Ascending aorta (tissue), 2 donors: ENCODE data around the gene ARMC7. TPM values are rescaled to one million over a fixed set of nuclear protein-coding genes. Genes with fewer than 3 reads are reported as not detected.
A peak's percentile ranks its signal among the peaks of the same experiment; 100 is the strongest.
"Not testable (repeated sequence)": the region's sequence is repeated elsewhere in the genome, so short reads cannot be mapped to it uniquely, and the experiment has no call there.

Source experiments
- DNase-seq, 2 donors: peaks; one replicate each; pipeline ENCODE4 v3.0.0-alpha.2; 2019; ENCODE audit warnings: low spot score in 2 of 2
- H3K27ac ChIP-seq, 2 donors: fragments of 200-600 bp; sonication (generic); one replicate each; pipeline ENCODE4 v1.5.1; 2016 to 2017; ENCODE audit warnings: mild to moderate bottlenecking in 1 of 2
- H3K27me3 ChIP-seq: fragments of 200-600 bp; sonication (generic); one replicate; pipeline ENCODE4 v1.5.1; 2017
- H3K36me3 ChIP-seq, 2 donors: fragments of 200-600 bp; sonication (generic); one replicate each; pipeline ENCODE4 v1.5.1; 2016
- H3K4me1 ChIP-seq, 2 donors: fragments of 200-600 bp; sonication (generic); one replicate each; pipeline ENCODE4 v1.5.1; 2016 to 2017; ENCODE audit warnings: mild to moderate bottlenecking in 1 of 2
- H3K4me3 ChIP-seq, 2 donors: fragments of 200-600 bp; sonication (generic); one replicate each; pipeline ENCODE4 v1.5.1; 2016 to 2017; ENCODE audit warnings: mild to moderate bottlenecking in 1 of 2
- H3K9me3 ChIP-seq, 2 donors: fragments of 200-600 bp; sonication (generic); one replicate each; pipeline ENCODE4 v1.5.1; 2016
- intact Hi-C: fragments of 100-400 bp; cut with DNase I; formaldehyde crosslinking; loops from one replicate; pipeline ENCODE4 v1.15.1; 2023
- total RNA-seq: library from RNA; depleted of rRNA; stranded (reverse); fragments of >200 nt; gene quantifications from one replicate; pipeline ENCODE4 v1.1.0, GENCODE V29; 2016
- TF ChIP-seq, protein P1 (sequence below), 3 experiments: fragments of 200-600 bp in 2 of 3; fragments of 450-650 bp in 1 of 3; sonication (generic) in 2 of 3; IDR thresholded peaks; one replicate each; pipeline ENCODE4 v1.5.1; 2016 to 2019; ENCODE audit warnings: antibody characterized with exemption in 3 of 3, mild to moderate bottlenecking in 1 of 3, moderate library complexity in 1 of 3

The ARMC7 gene
- total RNA-seq, 1 donor from 2014 or later = 1.4 TPM

DNA sequence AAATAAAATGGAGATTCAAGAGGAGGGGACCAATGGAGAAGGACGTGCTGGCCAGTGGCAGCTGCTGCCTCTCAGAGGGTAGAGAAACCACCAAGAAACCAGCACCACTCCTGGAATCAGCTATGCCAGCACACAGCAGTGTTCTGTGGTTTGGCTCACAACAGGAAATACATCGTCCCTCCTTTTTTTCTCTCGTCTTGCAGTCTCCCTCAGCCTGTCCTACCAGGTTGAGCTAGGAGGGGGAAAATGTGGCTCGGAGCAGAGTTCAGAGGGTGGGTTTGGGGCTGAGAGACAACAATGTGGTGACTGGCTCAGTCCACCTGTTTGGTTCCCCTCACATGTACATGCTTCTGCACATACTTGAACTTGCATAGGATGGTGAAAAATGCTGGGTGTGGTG, 41.9 kb upstream of the ARMC7 start:
- DNase-seq = no peak
- H3K27ac ChIP-seq = no peak overlapping the region
- no peaks in the 10 kb centered on the region for H3K4me1 ChIP-seq
- no peaks in the 10 kb centered on the region for H3K27me3 ChIP-seq
- TF ChIP-seq, protein P1, sequence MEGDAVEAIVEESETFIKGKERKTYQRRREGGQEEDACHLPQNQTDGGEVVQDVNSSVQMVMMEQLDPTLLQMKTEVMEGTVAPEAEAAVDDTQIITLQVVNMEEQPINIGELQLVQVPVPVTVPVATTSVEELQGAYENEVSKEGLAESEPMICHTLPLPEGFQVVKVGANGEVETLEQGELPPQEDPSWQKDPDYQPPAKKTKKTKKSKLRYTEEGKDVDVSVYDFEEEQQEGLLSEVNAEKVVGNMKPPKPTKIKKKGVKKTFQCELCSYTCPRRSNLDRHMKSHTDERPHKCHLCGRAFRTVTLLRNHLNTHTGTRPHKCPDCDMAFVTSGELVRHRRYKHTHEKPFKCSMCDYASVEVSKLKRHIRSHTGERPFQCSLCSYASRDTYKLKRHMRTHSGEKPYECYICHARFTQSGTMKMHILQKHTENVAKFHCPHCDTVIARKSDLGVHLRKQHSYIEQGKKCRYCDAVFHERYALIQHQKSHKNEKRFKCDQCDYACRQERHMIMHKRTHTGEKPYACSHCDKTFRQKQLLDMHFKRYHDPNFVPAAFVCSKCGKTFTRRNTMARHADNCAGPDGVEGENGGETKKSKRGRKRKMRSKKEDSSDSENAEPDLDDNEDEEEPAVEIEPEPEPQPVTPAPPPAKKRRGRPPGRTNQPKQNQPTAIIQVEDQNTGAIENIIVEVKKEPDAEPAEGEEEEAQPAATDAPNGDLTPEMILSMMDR (IDR thresholded peaks at IDR 0.05) = no peak
- H3K4me3 ChIP-seq = no peak overlapping the region
- intact Hi-C loops = no loop called here
- no peaks in the 10 kb centered on the region for H3K9me3 ChIP-seq
- peaks cover 21 to 24% of the 10 kb centered on the region in 2 donors for H3K36me3 ChIP-seq

DNA sequence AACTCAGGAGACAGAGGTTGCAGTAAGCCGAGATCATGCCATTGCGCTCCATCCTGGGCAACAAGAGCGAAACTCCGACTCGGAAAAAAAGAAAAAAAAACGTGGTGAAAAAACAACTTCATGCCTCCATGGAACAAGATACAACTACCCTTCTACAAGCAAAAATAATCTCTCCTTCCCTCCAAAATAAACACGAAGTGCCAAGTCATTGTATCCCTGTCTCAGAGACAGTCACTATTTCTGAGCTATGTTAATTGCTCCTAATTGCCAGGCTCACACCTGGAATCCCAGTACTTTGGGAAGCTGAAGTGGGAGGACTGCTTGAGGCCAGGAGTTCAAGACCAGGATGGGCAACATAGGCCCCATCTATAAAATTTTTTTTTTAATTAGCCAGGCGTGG, 41.0 kb upstream of the ARMC7 start:
- DNase-seq = no peak
- no peaks in the 10 kb centered on the region for H3K4me1 ChIP-seq
- intact Hi-C loops = no loop called here
- TF ChIP-seq, protein P1 (IDR thresholded peaks at IDR 0.05) = no peak
- no peak overlapping the region for H3K4me3 ChIP-seq
- no peak overlapping the region for H3K27ac ChIP-seq
- no peaks in the 10 kb centered on the region for H3K27me3 ChIP-seq
- H3K9me3 ChIP-seq = no peaks in the 10 kb centered on the region
- H3K36me3 ChIP-seq = peaks cover 12 to 15% of the 10 kb centered on the region in 2 donors

DNA sequence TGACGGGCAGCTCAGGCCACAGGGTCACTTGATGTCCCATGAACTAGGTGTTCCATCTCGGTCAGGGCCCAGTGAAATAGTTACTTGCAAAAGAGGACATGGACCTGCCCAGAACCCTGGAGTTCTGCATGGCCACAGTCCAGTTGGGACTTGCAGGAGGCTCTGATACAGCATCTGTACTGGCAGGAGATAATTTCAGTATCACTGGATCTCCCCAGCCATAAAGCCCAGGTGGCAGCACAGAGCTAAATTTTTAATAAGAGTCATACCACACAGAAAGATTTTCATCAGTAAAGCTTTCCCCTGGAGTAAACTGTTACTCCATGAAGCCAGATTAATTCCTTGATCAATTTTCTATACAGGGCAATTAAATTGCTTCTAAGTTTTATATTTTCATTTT, 40.0 kb upstream of the ARMC7 start:
- Histone ChIP-seq H3K4me3 (no peak overlapping the region), H3K9me3 (no peaks in the 10 kb centered on the region), H3K27ac (no peak overlapping the region), H3K4me1 (no peaks in the 10 kb centered on the region), H3K27me3 (no peaks in the 10 kb centered on the region), H3K36me3 (peaks cover 2 to 5% of the 10 kb centered on the region in 2 donors)
- TF ChIP-seq, protein P1 (IDR thresholded peaks at IDR 0.05) = peak in 1 of 3 experiments; percentile 7
- no peak for DNase-seq
- intact Hi-C loops = no loop called here

DNA sequence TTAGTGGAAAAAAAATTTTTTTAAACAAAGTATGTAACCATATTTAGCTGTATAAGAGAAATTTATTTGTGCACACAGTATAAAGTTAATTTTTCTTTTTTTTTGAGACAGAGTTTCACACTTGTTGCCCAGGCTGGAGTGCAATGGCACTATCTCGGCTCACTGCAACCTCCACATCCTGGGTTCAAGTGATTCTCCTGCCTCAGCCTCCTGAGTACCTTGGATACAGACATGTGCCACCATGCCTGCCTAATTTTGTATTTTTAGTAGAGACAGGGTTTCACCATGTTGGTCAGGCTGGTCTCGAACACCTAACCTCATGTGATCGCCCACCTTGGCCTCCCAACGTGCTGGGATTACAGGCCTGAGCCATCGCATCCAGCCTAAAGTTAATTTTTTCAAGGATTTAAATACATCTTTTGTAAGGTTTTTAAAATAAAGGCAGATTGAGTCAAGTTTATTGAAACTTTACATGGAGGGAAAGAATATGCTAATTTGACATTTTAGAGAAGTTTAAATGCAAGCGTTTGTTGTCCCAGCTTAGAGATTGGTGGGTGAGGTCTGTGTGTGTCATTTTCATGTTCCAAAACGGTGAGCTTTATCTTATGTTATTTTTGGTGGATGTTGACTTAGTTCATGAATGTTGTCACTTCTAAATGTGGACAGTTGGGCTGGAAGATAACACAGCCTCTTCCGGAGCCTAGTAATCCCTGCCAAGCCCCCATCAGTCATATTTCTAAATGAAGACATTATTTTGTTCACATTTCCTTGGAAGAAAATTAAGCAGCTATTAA, 38.1 kb upstream of the ARMC7 start:
- H3K4me3 ChIP-seq, H3K27ac ChIP-seq, H3K27me3 ChIP-seq, H3K36me3 ChIP-seq, H3K4me1 ChIP-seq, H3K9me3 ChIP-seq, intact Hi-C loops, DNase-seq: not testable (repeated sequence)

DNA sequence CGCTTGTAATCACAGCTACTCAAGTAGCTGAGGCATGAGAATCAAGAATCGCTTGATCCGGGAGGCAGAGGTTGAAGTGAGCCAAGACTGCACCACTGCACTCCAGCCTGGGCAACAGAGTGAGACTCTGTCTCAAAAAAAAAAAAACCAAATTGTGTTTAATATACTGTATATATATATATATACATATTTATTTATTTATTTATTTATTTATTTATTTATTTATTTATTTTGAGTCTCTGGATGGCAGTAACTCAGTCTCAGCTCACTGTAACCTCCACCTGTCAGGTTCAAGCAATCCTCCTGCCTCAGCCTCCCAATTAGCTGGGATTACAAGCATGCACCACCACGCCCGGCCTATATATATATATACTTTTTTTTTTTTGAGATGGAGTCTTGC, 36.9 kb upstream of the ARMC7 start:
- H3K36me3 ChIP-seq, H3K4me1 ChIP-seq, intact Hi-C loops, H3K9me3 ChIP-seq, H3K4me3 ChIP-seq, DNase-seq, H3K27ac ChIP-seq, H3K27me3 ChIP-seq: not testable (repeated sequence)

DNA sequence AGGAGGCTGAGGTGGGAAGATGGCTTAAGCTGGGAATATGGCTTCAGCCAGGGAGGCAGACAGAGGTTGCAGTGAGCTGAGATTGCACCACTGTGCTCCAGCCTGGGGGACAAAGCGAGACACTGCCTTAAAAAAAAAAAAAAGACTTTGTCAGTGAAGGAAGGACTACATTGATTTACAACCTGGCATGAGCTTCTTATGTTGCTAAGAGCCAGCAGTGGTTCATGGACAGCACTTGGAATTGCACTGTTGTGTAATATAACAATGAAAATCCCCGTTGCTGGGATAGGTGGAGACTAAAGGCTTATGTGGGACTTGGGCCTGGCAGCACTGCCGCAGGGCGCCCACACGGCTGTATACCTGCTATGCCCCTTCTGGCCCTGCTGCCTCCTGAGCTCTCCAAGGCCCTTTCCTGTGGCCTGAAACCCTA, 36.1 kb upstream of the ARMC7 start:
- Histone ChIP-seq H3K4me3 (no peak overlapping the region), H3K9me3 (no peaks in the 10 kb centered on the region), H3K36me3 (no peaks in the 10 kb centered on the region), H3K27me3 (no peaks in the 10 kb centered on the region), H3K4me1 (peaks cover 9 to 13% of the 10 kb centered on the region in 2 donors), H3K27ac (no peak overlapping the region)
- TF ChIP-seq, protein P1 (IDR thresholded peaks at IDR 0.05) = no peak
- no peak for DNase-seq
- intact Hi-C loops = no loop called here
